A549 (cell line): Measurements from ENCODE around the gene RAPGEF6.

Source experiments
- ESRRA ChIP-seq: fragments of 150-350 bp; IDR thresholded peaks from 2 replicates; pipeline ENCODE4 v1.6.1; 2014; ENCODE audit warnings: mild to moderate bottlenecking, low read length, borderline replicate concordance
- POLR2A ChIP-seq: IDR thresholded peaks from 2 replicates; pipeline ENCODE4 v1.6.1; 2012; ENCODE audit warnings: mild to moderate bottlenecking, low read length
- RAD21 ChIP-seq, 2 experiments: fragments of >200 bp in 1 of 2; sonication (Bioruptor Twin) in 1 of 2; formaldehyde crosslinking in 1 of 2; IDR thresholded peaks in 1 of 2; conservative IDR thresholded peaks in 1 of 2; 2 replicates in 1 of 2; 3 replicates in 1 of 2; pipeline ENCODE4 v1.6.1; 2012 to 2018; ENCODE audit warnings: inconsistent platforms in 1 of 2
- TF ChIP-seq, protein P1 (sequence below): fragments of 200-600 bp; sonication (generic); IDR thresholded peaks from 2 replicates; pipeline ENCODE4 v1.6.1; 2016; ENCODE audit warnings: antibody characterized with exemption, mild to moderate bottlenecking, moderate library complexity
- TF ChIP-seq, protein P2 (sequence below): fragments of >200 bp; sonication (Bioruptor Twin); formaldehyde crosslinking; IDR thresholded peaks from 3 replicates; pipeline ENCODE4 v1.5.1; 2016
- TF ChIP-seq, protein P3 (sequence below): IDR thresholded peaks from 2 replicates; pipeline ENCODE4 v1.6.1; 2012

DNA sequence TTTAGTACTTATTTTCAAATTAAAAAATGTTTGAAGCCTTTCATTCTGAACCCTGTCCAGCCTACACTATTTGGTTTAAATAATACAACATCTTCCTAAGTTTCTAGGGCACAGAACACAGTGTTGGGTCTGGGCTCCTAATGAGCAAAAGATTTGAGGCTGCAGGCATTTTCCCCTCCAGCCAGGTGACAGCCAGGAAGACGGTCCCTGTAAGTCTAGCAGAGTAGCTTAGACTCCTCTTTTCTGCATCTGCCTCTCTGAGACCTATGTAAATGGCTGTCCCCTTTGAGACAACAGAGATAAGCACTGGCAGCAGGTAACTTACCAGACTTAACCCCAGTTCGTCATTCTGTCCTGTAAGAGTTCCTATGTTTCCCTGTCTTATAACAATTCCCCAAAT, 229.4 kb downstream of the RAPGEF6 start:
- TF ChIP-seq POLR2A (no peak), RAD21 (conservative IDR thresholded peaks at IDR 0.05 in 1 of 2, IDR thresholded peaks at IDR 0.05 in 1 of 2) (no peak), ESRRA (no peak)
- TF ChIP-seq, protein P1, sequence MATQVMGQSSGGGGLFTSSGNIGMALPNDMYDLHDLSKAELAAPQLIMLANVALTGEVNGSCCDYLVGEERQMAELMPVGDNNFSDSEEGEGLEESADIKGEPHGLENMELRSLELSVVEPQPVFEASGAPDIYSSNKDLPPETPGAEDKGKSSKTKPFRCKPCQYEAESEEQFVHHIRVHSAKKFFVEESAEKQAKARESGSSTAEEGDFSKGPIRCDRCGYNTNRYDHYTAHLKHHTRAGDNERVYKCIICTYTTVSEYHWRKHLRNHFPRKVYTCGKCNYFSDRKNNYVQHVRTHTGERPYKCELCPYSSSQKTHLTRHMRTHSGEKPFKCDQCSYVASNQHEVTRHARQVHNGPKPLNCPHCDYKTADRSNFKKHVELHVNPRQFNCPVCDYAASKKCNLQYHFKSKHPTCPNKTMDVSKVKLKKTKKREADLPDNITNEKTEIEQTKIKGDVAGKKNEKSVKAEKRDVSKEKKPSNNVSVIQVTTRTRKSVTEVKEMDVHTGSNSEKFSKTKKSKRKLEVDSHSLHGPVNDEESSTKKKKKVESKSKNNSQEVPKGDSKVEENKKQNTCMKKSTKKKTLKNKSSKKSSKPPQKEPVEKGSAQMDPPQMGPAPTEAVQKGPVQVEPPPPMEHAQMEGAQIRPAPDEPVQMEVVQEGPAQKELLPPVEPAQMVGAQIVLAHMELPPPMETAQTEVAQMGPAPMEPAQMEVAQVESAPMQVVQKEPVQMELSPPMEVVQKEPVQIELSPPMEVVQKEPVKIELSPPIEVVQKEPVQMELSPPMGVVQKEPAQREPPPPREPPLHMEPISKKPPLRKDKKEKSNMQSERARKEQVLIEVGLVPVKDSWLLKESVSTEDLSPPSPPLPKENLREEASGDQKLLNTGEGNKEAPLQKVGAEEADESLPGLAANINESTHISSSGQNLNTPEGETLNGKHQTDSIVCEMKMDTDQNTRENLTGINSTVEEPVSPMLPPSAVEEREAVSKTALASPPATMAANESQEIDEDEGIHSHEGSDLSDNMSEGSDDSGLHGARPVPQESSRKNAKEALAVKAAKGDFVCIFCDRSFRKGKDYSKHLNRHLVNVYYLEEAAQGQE, result no peak
- TF ChIP-seq, protein P2, sequence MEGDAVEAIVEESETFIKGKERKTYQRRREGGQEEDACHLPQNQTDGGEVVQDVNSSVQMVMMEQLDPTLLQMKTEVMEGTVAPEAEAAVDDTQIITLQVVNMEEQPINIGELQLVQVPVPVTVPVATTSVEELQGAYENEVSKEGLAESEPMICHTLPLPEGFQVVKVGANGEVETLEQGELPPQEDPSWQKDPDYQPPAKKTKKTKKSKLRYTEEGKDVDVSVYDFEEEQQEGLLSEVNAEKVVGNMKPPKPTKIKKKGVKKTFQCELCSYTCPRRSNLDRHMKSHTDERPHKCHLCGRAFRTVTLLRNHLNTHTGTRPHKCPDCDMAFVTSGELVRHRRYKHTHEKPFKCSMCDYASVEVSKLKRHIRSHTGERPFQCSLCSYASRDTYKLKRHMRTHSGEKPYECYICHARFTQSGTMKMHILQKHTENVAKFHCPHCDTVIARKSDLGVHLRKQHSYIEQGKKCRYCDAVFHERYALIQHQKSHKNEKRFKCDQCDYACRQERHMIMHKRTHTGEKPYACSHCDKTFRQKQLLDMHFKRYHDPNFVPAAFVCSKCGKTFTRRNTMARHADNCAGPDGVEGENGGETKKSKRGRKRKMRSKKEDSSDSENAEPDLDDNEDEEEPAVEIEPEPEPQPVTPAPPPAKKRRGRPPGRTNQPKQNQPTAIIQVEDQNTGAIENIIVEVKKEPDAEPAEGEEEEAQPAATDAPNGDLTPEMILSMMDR, result no peak
- TF ChIP-seq, protein P3, sequence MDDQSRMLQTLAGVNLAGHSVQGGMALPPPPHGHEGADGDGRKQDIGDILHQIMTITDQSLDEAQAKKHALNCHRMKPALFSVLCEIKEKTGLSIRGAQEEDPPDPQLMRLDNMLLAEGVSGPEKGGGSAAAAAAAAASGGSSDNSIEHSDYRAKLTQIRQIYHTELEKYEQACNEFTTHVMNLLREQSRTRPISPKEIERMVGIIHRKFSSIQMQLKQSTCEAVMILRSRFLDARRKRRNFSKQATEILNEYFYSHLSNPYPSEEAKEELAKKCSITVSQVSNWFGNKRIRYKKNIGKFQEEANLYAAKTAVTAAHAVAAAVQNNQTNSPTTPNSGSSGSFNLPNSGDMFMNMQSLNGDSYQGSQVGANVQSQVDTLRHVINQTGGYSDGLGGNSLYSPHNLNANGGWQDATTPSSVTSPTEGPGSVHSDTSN, result no peak
